NCI-H2029 treated with DMSO at 0.1 percent for 48 hours (cell line): ENCODE results near the gene KCND1.
"Not testable (repeated sequence)": the region's sequence is repeated elsewhere in the genome, so short reads cannot be mapped to it uniquely, and the experiment has no call there.

Experiments used
- DNase-seq: peaks from one replicate; lab custom pipeline; 2025; lab: John Stamatoyannopoulos, UW

The KCND1 gene

GRCh38 chrX:48971249-48972219, at the start of gene KCND1:
KCND1 (minus strand) TSS chrX:48971844; CDS start chrX:48970271, 1,573 bp downstream.
- DNase-seq = no peak

DNA sequence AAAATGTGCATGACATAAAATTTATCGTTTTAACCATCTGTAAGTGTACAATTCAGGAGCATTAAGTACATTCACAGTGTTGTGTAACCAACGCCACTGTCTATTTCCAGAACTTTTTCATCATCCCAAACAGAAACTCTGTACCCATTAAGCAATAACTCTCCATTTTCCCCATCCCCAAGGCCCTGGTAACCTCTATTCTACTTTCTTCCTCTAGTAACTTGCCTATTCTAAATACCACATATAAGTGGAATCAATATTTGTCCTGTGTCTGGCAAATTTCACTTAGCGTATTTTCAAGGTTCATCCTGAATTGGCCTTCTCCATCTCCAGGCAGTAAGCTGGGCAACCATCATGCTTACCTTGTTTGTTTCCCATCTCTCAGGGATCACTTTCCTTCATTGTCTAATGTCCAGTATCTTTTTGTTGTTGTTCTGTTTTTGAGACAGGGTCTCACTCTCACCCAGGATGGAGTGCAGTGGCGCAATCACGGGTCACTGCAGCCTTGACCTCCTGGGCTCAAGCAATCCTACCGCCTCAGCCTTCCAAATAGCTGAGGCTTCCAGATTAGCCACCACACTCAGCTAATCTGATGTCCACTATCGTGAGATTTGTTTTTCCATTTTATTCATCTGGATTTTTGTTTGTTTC, 48.1 kb upstream of the KCND1 start:
- DNase-seq = no peak

DNA sequence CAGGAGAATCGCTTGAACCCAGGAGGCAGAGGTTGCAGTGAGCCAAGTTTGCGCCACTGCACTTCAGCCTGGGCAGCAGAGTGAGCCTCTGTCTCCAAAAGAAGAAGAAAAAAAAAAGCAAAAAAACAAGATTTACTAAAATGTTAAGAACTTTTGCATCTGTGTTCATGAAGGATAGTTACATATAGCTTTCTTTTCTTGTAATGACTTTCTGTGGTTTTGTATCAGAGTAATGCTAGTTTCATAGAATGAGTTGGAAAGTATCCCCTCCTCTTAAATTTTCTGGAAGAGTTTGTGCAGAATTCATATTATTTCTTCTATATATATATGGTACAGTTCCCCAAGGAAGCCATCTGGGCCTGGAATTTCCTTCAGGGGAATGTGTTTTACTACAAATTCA, 47.4 kb upstream of the KCND1 start:
- DNase-seq = no peak

GRCh38 chrX:49003696-49004095, 32.1 kb upstream of the KCND1 start:
- DNase-seq = no peak

DNA sequence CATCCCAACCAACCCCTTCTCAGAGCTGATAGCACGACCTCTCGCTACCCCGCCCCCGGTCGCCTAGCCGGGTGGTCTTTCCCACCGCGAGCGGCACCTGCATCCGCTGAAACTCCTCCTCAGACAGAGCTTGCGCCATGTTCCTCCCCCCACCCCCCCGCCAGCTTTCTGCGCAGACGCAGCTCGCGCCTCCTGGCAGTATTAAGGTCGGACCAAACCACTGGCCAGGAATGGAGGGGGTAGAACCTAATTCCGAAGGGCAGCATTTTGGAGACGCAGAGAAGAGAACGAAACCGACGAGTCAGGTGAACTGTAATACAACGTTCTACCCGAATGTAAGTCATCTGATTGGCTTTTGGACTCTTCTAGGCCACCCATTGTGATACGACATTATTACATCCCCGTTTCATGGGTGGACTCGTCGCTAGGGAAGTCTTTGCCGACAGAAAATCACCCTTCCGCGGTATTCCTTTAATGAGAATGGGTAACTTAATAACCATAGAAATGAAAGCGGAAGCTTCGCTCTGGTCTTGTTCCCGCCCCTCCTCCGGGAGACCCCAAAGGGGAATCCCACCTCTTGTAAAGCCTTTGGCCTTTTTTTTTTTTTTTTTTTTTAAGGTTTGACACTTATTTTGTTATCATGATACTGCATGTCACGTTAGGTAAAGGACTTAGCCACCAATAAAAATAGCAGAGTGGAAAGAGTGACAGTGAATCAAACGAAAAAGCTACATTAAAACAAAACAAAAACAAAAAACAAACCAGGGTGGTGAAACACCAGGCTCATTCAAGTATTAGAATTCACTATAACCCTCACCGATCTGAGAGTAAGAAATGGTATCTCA, 30.7 kb upstream of the KCND1 start, which contains the start of gene GRIPAP1:
Gene GRIPAP1, minus strand, starts transcription at position 174 of the 845 bp plus-strand sequence. Its CDS starts 35 bp downstream, at position 139.
- DNase-seq = peak; percentile 60

DNA sequence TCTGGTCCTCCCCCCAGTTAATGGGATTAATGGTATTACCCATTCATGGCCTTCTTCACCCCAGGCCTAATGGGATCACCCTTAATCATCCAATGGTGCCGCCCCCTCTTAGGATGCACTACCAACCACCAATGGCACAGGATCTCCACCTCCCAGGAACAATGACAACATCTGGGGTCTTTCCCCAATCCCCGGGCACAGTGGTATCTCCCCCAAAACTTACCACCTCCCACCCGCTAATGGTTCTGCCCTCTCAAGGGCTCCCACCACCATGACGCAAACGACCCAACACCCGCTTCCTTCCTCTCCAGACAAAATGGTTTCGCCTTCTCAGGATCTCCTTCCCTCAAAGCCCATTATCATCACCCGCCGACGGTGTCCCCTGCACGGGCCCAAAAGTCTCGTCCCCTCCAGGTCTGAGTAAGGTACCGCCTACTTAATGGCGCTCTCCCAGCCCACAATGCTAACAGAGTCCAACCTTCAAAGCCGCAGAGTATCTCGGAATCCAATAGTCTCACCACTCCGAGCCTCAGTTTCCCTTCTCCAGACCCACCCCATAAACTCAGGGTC, 30.0 kb upstream of the KCND1 start:
- no peak for DNase-seq

- DNase-seq = no peak
Measured at GRCh38 chrX:49000636-49001035, 29.0 kb upstream of the KCND1 start.

- DNase-seq = no peak
Measured at GRCh38 chrX:48999030-48999429, 27.4 kb upstream of the KCND1 start.

DNA sequence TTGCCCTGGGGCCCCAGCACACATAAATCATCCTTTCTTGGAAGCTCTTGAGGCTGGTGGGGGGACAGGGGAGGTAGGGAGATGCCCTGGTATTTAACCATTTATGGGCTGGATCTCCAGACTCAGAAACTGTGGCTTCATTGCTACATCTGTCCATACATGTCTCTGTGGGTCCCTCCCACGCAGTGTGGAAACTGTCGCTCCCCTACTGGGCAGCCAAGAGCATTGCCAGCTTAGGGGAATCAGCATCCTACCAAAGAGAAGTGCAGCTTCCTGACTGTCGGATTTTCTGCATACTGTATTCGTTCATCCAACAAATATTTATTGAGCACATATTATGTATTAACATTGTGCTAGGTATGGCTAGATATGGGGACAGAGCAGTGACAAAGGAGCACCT, 26.7 kb upstream of the KCND1 start:
- DNase-seq = no peak

GRCh38 chrX:48997865-48998264, 26.2 kb upstream of the KCND1 start:
- DNase-seq = no peak

DNA sequence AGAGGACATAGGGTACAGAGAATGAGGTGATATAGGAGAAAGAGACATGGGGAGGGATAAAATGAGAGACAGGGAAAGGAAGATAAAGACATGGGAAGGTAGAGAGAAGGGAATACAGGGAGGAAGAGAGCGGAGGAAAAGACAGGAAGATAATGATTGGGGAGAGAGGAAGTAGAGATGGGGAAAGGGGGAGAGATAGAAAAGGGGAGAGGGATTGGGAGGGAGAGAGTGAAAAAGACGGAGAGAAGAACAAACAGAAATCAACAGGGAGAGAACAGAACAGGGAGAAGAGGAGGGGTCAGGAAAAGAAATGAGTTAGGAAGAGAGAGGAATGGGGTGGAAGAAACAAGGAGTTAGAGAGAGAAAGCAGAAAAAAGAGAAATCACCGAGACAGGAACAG, 25.8 kb upstream of the KCND1 start:
- no peak for DNase-seq

DNA sequence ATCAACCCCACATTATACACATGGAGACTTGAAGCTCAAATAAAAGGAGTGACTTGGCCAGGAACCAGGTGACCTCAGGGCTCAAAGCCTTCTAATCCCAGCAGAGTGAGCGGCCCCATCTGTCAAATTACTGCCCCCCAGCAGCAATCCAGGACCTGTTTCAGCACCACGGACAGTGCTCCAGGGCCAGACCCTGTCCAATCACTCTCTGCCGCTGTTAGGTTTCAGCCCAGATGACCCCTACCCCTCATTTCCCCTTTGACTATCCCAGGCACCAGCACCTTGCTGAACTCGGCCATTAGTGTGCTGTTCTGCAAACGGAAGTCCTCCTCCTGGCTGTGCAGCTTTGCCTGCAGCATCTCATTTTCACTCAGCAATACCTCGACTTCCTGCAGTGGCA, 25.3 kb upstream of the KCND1 start:
- no peak for DNase-seq

- no peak for DNase-seq
Measured at GRCh38 chrX:48992341-48992740, 20.7 kb upstream of the KCND1 start.

GRCh38 chrX:48989483-48989882, 17.8 kb upstream of the KCND1 start:
- DNase-seq = no peak

DNA sequence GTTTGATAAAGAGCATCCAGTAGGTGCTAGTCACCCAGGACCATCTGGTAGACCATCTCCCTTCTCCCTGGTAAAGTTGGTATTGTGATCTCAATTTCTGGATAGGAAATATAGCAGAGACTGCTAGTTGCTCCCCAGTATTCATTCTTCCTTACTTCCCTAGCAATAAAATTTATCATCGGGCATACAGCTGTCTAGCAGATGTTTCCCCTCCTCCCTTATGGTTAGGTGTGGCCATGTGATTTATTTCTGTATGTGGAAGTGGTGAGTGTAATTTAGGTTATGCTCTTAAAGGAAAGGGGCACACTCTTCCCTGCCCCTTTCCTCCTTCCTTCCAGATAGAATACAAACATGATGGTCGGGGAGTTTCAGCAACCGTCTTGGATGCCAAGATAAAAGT, 12.3 kb upstream of the KCND1 start:
- DNase-seq = no peak

DNA sequence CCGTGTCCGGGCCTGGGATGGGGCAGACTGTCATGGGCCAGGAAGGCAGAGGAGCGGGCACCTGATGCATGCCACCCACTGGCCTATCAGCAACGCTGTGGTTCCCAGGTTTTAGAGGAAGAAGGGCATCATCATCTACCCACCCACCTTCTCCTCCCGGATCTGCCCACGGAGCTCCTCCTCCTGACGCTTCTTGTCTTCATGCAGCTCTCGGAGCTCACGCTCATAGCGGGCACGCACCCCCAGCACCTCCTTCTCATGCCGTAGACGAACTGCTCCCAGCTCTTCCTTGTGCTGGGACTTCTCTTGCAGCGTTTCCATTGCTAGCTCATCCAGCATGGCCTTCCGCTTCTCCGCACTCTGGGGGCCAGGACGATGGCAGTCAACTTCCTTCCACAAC, 11.4 kb upstream of the KCND1 start:
- DNase-seq = no peak

GRCh38 chrX:48981178-48981577, 9.5 kb upstream of the KCND1 start:
- DNase-seq = no peak

DNA sequence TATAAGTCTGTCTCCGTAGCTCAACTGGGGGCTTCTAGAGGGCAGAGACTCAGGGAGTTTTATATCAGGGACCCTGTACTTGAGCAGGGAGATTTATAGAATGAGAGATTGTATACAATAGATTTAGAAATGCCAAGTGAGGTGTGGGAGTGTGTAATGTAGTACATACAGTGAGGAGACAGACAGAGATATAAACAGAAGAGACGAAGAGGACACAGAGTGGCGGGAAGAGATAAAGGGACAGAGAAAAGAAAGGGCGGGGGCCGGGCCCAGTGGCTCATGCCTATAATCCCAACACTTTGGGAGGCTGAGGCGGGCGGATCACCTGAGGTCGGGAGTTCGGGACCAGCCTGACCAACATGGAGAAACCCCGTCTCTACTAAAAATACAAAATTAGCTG, 8.7 kb upstream of the KCND1 start:
- DNase-seq = not testable (repeated sequence)

DNA sequence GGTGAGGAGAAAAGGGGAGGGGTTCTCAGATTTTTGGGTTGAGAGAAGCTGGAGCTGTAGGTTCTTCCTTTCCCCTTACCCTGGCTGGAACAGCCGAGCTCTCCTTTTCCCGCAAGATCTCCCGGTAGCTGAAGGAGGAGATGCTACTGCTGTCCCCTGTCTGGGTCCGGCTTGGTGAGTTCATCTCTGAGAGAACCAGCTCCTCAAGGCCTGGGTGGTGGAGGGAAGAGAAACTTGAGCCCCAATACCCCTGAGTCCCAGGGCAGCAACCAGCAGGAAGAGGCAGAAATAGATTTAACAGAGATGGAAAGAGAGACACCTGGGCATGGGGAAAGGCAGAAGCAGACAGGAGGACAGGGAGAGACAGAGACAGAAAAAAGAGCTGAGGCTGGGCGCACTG, 6.6 kb upstream of the KCND1 start:
- DNase-seq = no peak

GRCh38 chrX:48976086-48976485, 4.4 kb upstream of the KCND1 start:
- DNase-seq = no peak

GRCh38 chrX:48975541-48975940, 3.9 kb upstream of the KCND1 start:
- DNase-seq = no peak

GRCh38 chrX:48975041-48975440, 3.4 kb upstream of the KCND1 start:
- DNase-seq = no peak
